Esophagus (tissue), 2 donors: ENCODE measurements around the gene CFL2. TPM values are rescaled to one million over a fixed set of nuclear protein-coding genes. Genes with fewer than 3 reads are reported as not detected.
A peak's percentile ranks its signal among the peaks of the same experiment; 100 is the strongest.
"Not testable (repeated sequence)": the region's sequence is repeated elsewhere in the genome, so short reads cannot be mapped to it uniquely, and the experiment has no call there.

Experiments used
- H3K27ac ChIP-seq, 2 donors: one replicate each; pipeline ENCODE4 v1.5.1; 2013; ENCODE audit warnings: low read depth in 2 of 2, mild to moderate bottlenecking in 2 of 2, inconsistent platforms in 1 of 2, low read length in 1 of 2, moderate library complexity in 1 of 2
- H3K27me3 ChIP-seq, 2 donors: one replicate each; pipeline ENCODE4 v1.6.1; 2013; ENCODE audit warnings: low read length in 2 of 2, control low read depth in 1 of 2, mild to moderate bottlenecking in 1 of 2; ENCODE audit not compliant: insufficient read depth in 2 of 2, control insufficient read depth in 1 of 2
- H3K36me3 ChIP-seq, 2 donors: one replicate each; pipeline ENCODE4 v1.6.1; 2013; ENCODE audit warnings: low read length in 1 of 2; ENCODE audit not compliant: control insufficient read depth in 2 of 2, insufficient read depth in 2 of 2
- H3K4me1 ChIP-seq, 2 donors: one replicate each; pipeline ENCODE4 v1.6.1; 2013; ENCODE audit warnings: low read length in 1 of 2; ENCODE audit not compliant: control insufficient read depth in 2 of 2, insufficient read depth in 2 of 2
- H3K4me3 ChIP-seq, 2 donors: one replicate each; pipeline ENCODE4 v1.5.1; 2013; ENCODE audit warnings: low read length in 2 of 2, mild to moderate bottlenecking in 2 of 2, low read depth in 1 of 2, moderate library complexity in 1 of 2
- H3K9me3 ChIP-seq, 2 donors: one replicate each; pipeline ENCODE4 v1.6.1; 2013; ENCODE audit warnings: mild to moderate bottlenecking in 2 of 2, low read depth in 1 of 2, low read length in 1 of 2, moderate library complexity in 1 of 2; ENCODE audit not compliant: control insufficient read depth in 2 of 2, insufficient read depth in 1 of 2
- WGBS, 2 donors: extraction: QIAGEN DNeasy Blood & Tissue Kit; methylation state at CpG; one replicate each; pipeline ENCODE4 v1.1.7; 2013; 5-methylcytosine and 5-hydroxymethylcytosine counted together
- polyA plus RNA-seq, 2 donors: library from polyadenylated mRNA; stranded (reverse); fragments of 200-250 nt; gene quantifications; one replicate each; pipeline ENCODE4 v1.2.3, GENCODE V29; 2013
- donor health status: healthy with polysubstance abuse.
- donor health status: Bipolar disorder and iron deficiency.

CFL2 gene
- polyA plus RNA-seq, result 10 to 100 TPM in 1 of 2 donors, 1 to 10 TPM in 1; 7.9 to 14.4 TPM

DNA sequence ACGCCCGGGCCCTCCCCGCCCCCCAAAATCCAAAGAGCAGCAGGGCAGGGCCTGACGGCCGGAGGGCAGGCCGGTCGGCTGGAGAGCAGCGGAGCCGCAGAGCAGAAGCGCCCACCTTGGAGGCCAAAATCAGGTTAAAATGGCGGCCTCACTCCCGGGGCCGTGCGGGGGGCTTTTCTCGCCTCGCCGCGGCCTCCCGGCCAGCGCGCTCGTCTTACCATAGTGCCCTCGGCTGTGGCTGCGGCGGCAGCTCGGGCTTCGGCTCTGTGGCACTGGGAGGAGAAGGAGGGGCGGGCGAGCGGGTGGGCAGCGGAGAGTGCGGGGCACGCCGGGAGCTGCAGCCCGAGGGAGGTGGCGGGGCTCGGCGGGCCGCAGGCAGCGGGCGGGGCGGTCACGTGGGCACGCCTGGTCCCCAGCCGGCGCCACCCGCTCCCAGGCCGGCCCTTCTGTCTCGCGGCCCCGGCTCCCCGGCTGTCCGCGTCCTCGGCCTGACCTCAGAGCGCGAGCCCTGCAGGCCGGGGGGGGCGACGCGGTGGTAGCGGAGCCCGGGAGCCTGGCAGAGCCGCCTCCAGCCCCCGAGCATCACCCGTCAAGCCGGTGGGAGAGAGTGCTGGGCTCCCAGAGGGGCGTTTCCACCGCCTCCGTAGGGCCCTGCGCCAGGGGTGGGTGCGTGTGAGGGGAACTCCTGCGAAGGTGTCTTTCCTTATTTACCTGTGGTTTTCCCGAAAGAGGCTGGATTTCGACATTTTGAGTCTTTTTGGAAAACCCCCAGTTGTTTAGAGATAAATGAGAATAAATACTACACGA is at the start of gene CFL2:
CFL2 (minus strand) TSS at position 274 of the 807 bp plus-strand sequence; CDS start at position 221, 53 bp downstream.
- H3K36me3 ChIP-seq, result no peaks in the 10 kb centered on the region
- peak within 1 kb of the TSS; percentile 78 to 80 for H3K4me3 ChIP-seq
- no peaks in the 10 kb centered on the region for H3K9me3 ChIP-seq
- no peaks in the 10 kb centered on the region for H3K4me1 ChIP-seq
- no peaks in the 10 kb centered on the region for H3K27me3 ChIP-seq
- peak within 1 kb of the TSS; percentile 85 to 92 for H3K27ac ChIP-seq
- WGBS, 2 donors, result 1% methylated on average over 63 to 76 of the region's 76 CpGs

DNA sequence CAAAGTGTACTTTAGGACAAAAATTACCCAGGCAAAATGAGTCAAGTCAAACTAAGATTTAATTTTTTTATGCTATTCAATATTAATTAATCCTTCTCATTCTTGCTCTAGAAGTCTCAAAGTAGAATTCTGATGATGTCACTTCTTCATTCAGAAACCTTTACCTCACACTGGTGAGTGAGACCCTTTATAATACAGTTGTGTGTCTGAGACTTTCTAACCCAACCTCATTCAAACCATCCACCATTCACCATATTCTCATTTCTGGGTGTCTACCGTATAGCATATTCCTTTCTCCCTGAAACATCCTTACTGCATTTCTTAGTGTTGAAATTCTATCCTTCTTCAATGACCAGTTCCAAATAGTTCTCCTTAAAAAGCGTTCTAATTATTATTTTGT is 40.8 kb upstream of the CFL2 start:
- no peak overlapping the region for H3K27ac ChIP-seq
- H3K4me1 ChIP-seq, result no peaks in the 10 kb centered on the region
- no peak overlapping the region for H3K4me3 ChIP-seq
- peaks cover 0 to 5% of the 10 kb centered on the region in 2 donors for H3K36me3 ChIP-seq
- H3K27me3 ChIP-seq, result no peaks in the 10 kb centered on the region
- H3K9me3 ChIP-seq, result no peaks in the 10 kb centered on the region
- 97 to 98% methylated on average over 2 of the region's 2 CpGs for WGBS, 2 donors

DNA sequence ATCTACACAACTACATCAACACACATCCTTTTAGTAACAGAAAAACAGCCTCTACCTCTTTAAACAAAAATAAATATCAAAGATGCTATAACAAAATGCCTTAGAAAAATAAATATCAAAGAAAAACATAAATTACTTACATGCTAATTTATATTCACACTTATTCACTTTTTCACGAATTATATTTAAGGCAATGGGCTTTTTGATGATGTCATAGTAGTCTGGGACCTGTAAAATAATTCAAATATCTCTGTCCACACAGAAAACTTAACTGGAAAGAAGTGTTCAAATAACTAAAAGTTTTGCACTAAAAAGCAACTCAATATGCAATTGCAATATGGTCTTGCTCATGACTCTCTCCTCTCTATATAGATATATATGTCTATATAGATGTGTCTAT is 40.3 kb upstream of the CFL2 start:
- Histone ChIP-seq H3K4me1 (no peaks in the 10 kb centered on the region), H3K27ac (no peak overlapping the region), H3K9me3 (no peaks in the 10 kb centered on the region), H3K27me3 (no peaks in the 10 kb centered on the region), H3K4me3 (no peak overlapping the region), H3K36me3 (peaks cover 0 to 5% of the 10 kb centered on the region in 2 donors)
- WGBS, 2 donors, result 92 to 95% methylated on average over 1 of the region's 1 CpG

DNA sequence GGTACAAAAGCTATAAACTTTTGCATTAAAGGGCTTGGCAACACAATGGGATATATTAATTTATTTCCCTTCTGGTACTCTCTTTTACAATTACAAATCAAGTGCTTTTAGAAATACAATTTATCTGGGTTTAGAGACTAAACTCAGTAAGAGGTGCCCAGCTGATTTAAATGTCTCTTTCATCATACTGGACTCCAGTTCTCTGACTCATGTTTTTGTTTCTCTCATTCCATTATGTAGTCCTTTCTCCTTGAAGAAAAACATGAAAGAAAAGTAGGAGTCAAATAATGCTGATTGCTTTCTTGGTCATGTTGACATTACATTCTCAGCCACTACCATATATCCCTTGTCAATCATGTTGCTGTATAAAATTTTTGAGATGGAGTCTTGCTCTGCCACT is 36.3 kb upstream of the CFL2 start:
- H3K36me3 ChIP-seq, result no peaks in the 10 kb centered on the region
- H3K4me1 ChIP-seq, result no peaks in the 10 kb centered on the region
- no peak overlapping the region for H3K27ac ChIP-seq
- no peaks in the 10 kb centered on the region for H3K27me3 ChIP-seq
- H3K4me3 ChIP-seq, result no peak overlapping the region
- no peaks in the 10 kb centered on the region for H3K9me3 ChIP-seq

DNA sequence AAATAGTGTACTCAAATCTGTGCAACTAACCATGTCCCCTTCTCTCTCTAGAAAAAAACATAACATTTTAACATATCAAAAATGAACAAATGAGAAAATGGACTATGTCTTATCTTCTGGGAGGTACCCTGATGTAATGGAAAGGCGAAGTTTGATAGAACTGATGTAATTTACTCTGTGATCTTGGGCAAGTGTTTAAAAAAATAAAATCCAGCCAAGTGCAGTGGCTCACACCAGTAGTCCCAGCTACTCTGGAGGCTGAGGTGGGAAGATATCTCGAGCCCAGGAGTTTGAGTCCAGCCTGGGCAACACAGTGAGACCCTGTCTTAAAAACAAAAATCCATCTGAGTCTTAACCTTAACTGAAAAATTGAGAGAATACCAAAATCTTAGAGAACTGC is 35.8 kb upstream of the CFL2 start:
- H3K27me3 ChIP-seq, result no peaks in the 10 kb centered on the region
- WGBS, 2 donors, result 95 to 98% methylated on average over 2 of the region's 2 CpGs
- H3K9me3 ChIP-seq, result no peaks in the 10 kb centered on the region
- no peak overlapping the region for H3K27ac ChIP-seq
- no peak overlapping the region for H3K4me3 ChIP-seq
- no peaks in the 10 kb centered on the region for H3K36me3 ChIP-seq
- no peaks in the 10 kb centered on the region for H3K4me1 ChIP-seq

DNA sequence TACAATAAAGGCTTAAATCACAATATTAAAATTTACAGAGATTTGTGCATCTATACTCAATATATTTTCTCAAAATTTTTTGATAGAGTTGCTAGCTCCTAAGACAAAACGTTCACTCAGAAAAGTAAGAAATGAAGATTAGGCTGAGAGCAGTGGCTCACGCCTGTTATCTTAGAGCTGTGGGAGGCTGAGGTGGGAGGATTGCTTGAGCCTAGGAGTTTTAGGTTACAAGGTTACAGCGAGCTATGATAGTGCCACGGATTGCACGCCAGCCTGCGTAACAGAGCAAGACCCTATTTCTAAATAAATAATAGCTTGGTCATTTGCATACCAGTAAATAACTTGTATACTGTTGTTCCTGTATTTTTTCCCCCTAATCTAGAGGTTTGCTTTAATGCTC is 35.0 kb upstream of the CFL2 start:
- no peak overlapping the region for H3K27ac ChIP-seq
- no peaks in the 10 kb centered on the region for H3K27me3 ChIP-seq
- H3K4me3 ChIP-seq, result no peak overlapping the region
- H3K9me3 ChIP-seq, result no peaks in the 10 kb centered on the region
- no peaks in the 10 kb centered on the region for H3K36me3 ChIP-seq
- H3K4me1 ChIP-seq, result no peaks in the 10 kb centered on the region
- WGBS, 2 donors, result 92% methylated on average over 6 of the region's 6 CpGs

DNA sequence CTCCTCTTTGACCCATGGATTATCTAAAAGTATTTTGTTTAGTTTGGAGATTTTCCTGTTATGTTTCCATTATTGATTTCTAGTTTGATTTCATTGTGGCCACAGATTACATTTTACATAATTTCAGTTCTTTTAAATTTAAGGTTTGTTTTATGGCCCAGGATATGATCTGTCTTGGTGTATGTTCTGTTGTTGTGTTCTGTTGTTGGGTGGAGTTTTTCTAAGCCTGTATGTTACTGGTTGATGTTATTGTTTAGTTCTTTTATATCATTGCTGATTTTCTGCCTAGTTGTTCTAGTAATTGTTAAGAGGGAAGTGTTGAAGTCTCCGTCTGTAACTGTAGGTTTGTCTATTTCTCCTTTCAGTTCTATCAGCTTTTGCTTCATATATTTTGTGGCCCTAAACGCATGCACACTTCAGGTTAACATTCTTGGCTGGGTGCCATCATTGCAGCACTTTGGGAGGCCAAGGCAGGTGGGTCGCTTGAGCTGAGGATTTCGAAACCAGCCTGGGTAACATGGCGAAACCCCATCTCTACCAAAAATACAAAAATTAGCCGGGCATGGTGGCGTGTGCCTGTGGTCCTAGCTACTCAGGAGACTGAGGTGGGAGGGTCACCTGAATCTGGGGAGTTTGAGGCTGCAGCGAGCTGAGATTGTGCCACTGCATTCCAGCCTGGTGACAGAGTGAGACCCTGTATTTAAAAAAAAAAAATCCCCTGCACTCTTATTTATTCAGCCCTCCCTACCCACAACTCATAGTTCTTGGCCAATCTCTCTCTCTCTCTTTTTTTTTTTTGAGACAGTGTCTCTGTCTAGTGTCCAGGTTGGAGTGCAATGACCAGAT is 28.1 kb upstream of the CFL2 start:
- H3K4me1 ChIP-seq, result no peaks in the 10 kb centered on the region
- H3K36me3 ChIP-seq, result no peaks in the 10 kb centered on the region
- no peak overlapping the region for H3K27ac ChIP-seq
- no peaks in the 10 kb centered on the region for H3K27me3 ChIP-seq
- H3K4me3 ChIP-seq, result no peak overlapping the region
- H3K9me3 ChIP-seq, result no peaks in the 10 kb centered on the region
- 83% methylated on average over 8 of the region's 8 CpGs for WGBS, 2 donors

DNA sequence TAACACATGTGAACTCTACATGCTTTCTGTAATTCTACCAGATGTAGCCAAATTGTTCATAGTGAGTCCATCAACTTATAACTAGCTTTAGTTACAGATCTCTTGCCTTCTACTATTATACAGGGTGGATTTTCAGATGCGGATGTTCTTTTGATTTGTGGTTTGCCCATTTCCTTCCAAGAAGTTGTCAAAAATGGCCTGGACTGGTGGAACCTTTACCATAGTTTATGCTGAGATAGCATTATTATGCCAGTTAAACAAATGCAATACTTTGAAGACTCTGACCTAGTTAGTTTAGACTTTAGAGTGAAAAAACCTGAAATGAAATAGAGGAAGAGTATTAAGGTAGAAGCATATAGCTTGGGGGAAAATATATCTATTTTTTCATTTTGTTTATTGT is 27.4 kb upstream of the CFL2 start:
- Histone ChIP-seq H3K27ac (no peak overlapping the region), H3K9me3 (no peaks in the 10 kb centered on the region), H3K4me1 (no peaks in the 10 kb centered on the region), H3K27me3 (no peaks in the 10 kb centered on the region), H3K36me3 (no peaks in the 10 kb centered on the region), H3K4me3 (no peak overlapping the region)
- 67 to 71% methylated on average over 1 of the region's 1 CpG for WGBS, 2 donors

DNA sequence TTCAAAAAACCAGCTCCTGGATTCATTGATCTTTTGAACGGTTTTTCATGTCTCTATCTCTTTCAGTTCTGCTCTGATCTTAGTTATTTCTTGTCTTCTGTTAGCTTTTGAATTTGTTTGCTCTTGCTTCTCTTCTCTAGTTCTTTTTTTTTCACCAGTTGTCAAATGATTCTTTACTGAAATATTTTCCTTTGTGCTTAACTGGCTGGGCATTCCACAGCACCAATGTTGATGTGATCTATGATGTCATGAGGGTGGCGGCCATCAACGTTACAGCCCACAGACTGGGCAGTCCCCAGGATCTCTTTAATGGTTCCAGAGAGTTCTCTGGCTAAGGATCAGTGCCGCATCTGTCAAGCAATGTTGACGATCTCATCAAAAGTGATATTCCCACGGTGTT is 25.7 kb upstream of the CFL2 start:
- H3K9me3 ChIP-seq, H3K36me3 ChIP-seq, H3K27me3 ChIP-seq, H3K27ac ChIP-seq, H3K4me3 ChIP-seq, H3K4me1 ChIP-seq: not testable (repeated sequence)
- WGBS, 2 donors, result 80 to 85% methylated on average over 6 of the region's 6 CpGs
